ENCODE measurements around the gene EEF1E1. TPM values are rescaled to one million over a fixed set of nuclear protein-coding genes. Genes with fewer than 3 reads are reported as not detected.

Gene EEF1E1
- total RNA-seq, 2 experiments from 2014 or later = 73.4 to 74.6 TPM

DNA sequence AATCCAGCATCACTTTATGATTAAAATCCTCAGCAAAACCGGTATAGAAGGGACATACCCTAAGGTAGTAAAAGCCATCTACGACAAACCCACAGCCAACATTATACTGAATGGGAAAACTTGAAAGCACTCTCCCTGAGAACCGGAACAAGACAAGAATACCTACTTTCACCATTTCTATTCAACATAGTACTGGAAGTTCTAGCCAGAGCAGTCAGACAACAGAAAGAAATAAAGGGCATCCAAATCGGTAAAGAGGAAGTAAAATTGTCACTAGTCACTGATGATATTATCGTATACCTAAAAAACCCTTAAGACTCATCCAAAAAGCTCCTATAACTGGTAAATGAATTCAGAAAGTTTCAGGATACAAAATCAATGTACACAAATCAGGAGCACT lies 71.4 kb downstream of the EEF1E1 start:
- intact Hi-C loops (cut with DNase I, micrococcal nuclease) = no loop called here
- Mint-ChIP-seq H3K9me3 (ENCODE audit: low read depth) (peaks cover 9% of the 10 kb centered on the region), H3K27me3 (no peaks in the 10 kb centered on the region), H3K4me3 (no peak overlapping the region), H3K36me3 (ENCODE audit: low read depth) (peaks cover 43% of the 10 kb centered on the region), H3K27ac (no peak overlapping the region), H3K4me1 (peaks cover 44% of the 10 kb centered on the region)
- ChIA-PET POLR2A (no interaction called here), CTCF (no interaction called here)
- ATAC-seq = no peak
- no peak for DNase-seq

Other genes starting within 250 kb of the EEF1E1 start
- gene TXNDC5, start 191.8 kb downstream of the EEF1E1 start, total RNA-seq = 10 to 100 TPM; 44.4 to 52.8 TPM
- gene BLOC1S5, start 38.2 kb downstream of the EEF1E1 start, total RNA-seq = 10 to 100 TPM; 20.0 to 30.3 TPM